Keratinocyte (primary cell): Measurements from ENCODE around the gene PSRC1. TPM values are rescaled to one million over a fixed set of nuclear protein-coding genes. Genes with fewer than 3 reads are reported as not detected.

Experiments used
- DNase-seq: peaks from one replicate; pipeline ENCODE4 v3.0.0-alpha.2; 2011; ENCODE audit warnings: low read depth, missing footprints, low spot score
- FAIRE-seq: peaks from 2 replicates; lab custom pipeline; 2011; peaks lifted over from hg19 to GRCh38; lab: Jason Lieb, UNC
- H2AFZ ChIP-seq: 2 replicates; pipeline ENCODE4 v1.6.0; 2012; ENCODE audit warnings: low read length, control low read depth, inconsistent platforms; ENCODE audit not compliant: control insufficient read depth
- H3K27ac ChIP-seq: 2 replicates; pipeline ENCODE4 v1.5.1; 2011; ENCODE audit warnings: low read length; ENCODE audit not compliant: control insufficient read depth, insufficient read depth
- H3K27me3 ChIP-seq: 3 replicates; pipeline ENCODE4 v1.6.0; 2011; ENCODE audit warnings: low read length; ENCODE audit not compliant: control insufficient read depth, insufficient read depth; ENCODE audit errors: extremely low read depth
- H3K36me3 ChIP-seq, 2 experiments: 2 replicates in 1 of 2; 3 replicates in 1 of 2; pipeline ENCODE4 v1.5.1; 2011; ENCODE audit warnings: low read length in 2 of 2, mild to moderate bottlenecking in 1 of 2; ENCODE audit not compliant: control insufficient read depth in 2 of 2, insufficient read depth in 2 of 2; ENCODE audit errors: extremely low read depth in 1 of 2
- H3K4me1 ChIP-seq: 3 replicates; pipeline ENCODE4 v1.5.1; 2011; ENCODE audit warnings: low read length; ENCODE audit not compliant: control insufficient read depth, insufficient read depth; ENCODE audit errors: extremely low read depth
- H3K4me2 ChIP-seq: 3 replicates; pipeline ENCODE4 v1.6.0; 2011; ENCODE audit warnings: low read depth, low read length; ENCODE audit not compliant: control insufficient read depth, insufficient read depth; ENCODE audit errors: extremely low read depth
- H3K4me3 ChIP-seq, 3 experiments: fragments of 200-600 bp in 1 of 3; sonication (generic) in 1 of 3; 2 replicates in 2 of 3; 3 replicates in 1 of 3; pipeline ENCODE4 v1.5.1; 2011 to 2016; ENCODE audit warnings: low read length in 3 of 3, mild to moderate bottlenecking in 3 of 3, control low read depth in 2 of 3, inconsistent platforms in 1 of 3, low read depth in 1 of 3, mixed read lengths in 1 of 3, mixed run types in 1 of 3, moderate library complexity in 1 of 3; ENCODE audit not compliant: control insufficient read depth in 2 of 3, insufficient read depth in 2 of 3; ENCODE audit errors: extremely low read depth in 1 of 3
- H3K79me2 ChIP-seq: 2 replicates; pipeline ENCODE4 v1.6.0; 2012; ENCODE audit warnings: low read length; ENCODE audit not compliant: control insufficient read depth, insufficient read depth
- H3K9ac ChIP-seq: 3 replicates; pipeline ENCODE4 v1.6.0; 2011; ENCODE audit warnings: low read length; ENCODE audit not compliant: control insufficient read depth, insufficient read depth; ENCODE audit errors: extremely low read depth
- H3K9me1 ChIP-seq: 3 replicates; pipeline ENCODE4 v1.6.0; 2011; ENCODE audit warnings: low read length; ENCODE audit not compliant: control insufficient read depth, insufficient read depth; ENCODE audit errors: extremely low read depth
- H3K9me3 ChIP-seq: 2 replicates; pipeline ENCODE4 v1.5.1; 2012; ENCODE audit warnings: low read depth, low read length; ENCODE audit not compliant: control insufficient read depth
- H4K20me1 ChIP-seq: 3 replicates; pipeline ENCODE4 v1.6.0; 2011; ENCODE audit warnings: low read length; ENCODE audit not compliant: control insufficient read depth, insufficient read depth; ENCODE audit errors: extremely low read depth
- CTCF ChIP-seq, 3 experiments: IDR thresholded peaks in 1 of 3; conservative IDR thresholded peaks in 1 of 3; optimal IDR thresholded peaks in 1 of 3; 2 replicates in 2 of 3; 3 replicates in 1 of 3; pipeline versions ENCODE3 to v1.5.1; 2011; ENCODE audit warnings: low read length in 3 of 3, mild to moderate bottlenecking in 3 of 3, moderate library complexity in 2 of 3, control low read depth in 1 of 3, inconsistent platforms in 1 of 3; ENCODE audit not compliant: insufficient read depth in 2 of 3; ENCODE audit errors: extremely low read depth in 1 of 3
- EZH2 ChIP-seq: IDR thresholded peaks from one replicate; pipeline ENCODE4 v1.6.1; 2012; ENCODE audit warnings: inconsistent platforms, mild to moderate bottlenecking, low read length, moderate library complexity
- dilution Hi-C: fragments of 300-500 bp; cut with MboI; formaldehyde crosslinking; loops from one replicate; pipeline ENCODE4 v1.7.0; 2020; ENCODE audit warnings: low sequenced_read_pairs; ENCODE audit not compliant: extremely low pct_ligation_motif_present
- polyA plus RNA-seq, 5 experiments: library from polyadenylated mRNA; depleted of rRNA in 3 of 5; stranded (reverse) in 3 of 5; stranded (forward) in 1 of 5; unstranded in 1 of 5; fragments of >200 nt; gene quantifications; 1 replicate in 1 of 5; 2 replicates in 3 of 5; 3 replicates in 1 of 5; pipeline versions ENCODE4 v1.2.1 to v1.2.3, GENCODE V29; 2011 to 2012; ENCODE audit warnings: missing spikeins in 2 of 5, low read depth in 1 of 5, low replicate concordance in 1 of 5

The PSRC1 gene
- polyA plus RNA-seq, 1 donor (not counting 4 experiments of a cell fraction or from before 2014, with no cell fraction given): 10.2 TPM

GRCh38 chr1:109265741-109266330, 17.1 kb downstream of the PSRC1 start:
- H4K20me1 ChIP-seq: no peaks in the 10 kb centered on the region
- DNase-seq: no peak
- no peaks in the 10 kb centered on the region for H3K27me3 ChIP-seq
- no peak for FAIRE-seq
- H2AFZ ChIP-seq: no peak overlapping the region
- H3K4me3 ChIP-seq: no peak overlapping the region
- no peaks in the 10 kb centered on the region for H3K79me2 ChIP-seq
- H3K9me1 ChIP-seq: no peaks in the 10 kb centered on the region
- peaks cover 14 to 18% of the 10 kb centered on the region in 2 experiments for H3K36me3 ChIP-seq
- peaks cover 23% of the 10 kb centered on the region for H3K4me1 ChIP-seq
- no peak overlapping the region for H3K27ac ChIP-seq
- dilution Hi-C loops: no loop called here
- no peak overlapping the region for H3K4me2 ChIP-seq
- no peak overlapping the region for H3K9ac ChIP-seq
- H3K9me3 ChIP-seq: no peaks in the 10 kb centered on the region
- no peak for TF ChIP-seq EZH2
- TF ChIP-seq CTCF (optimal IDR thresholded peaks at IDR 0.05 in 1 of 3, IDR thresholded peaks at IDR 0.05 in 1 of 3, conservative IDR thresholded peaks at IDR 0.05 in 1 of 3; ENCODE audit: extremely low read depth in 1 of 3, insufficient read depth in 2 of 3, low read length in 3 of 3): no peak

- H3K9me3 ChIP-seq: no peaks in the 10 kb centered on the region
- no peak for FAIRE-seq
- no peaks in the 10 kb centered on the region for H3K27me3 ChIP-seq
- dilution Hi-C loops: no loop called here
- peaks cover 12 to 18% of the 10 kb centered on the region in 2 experiments for H3K36me3 ChIP-seq
- no peak overlapping the region for H3K4me3 ChIP-seq
- H3K9ac ChIP-seq: no peak overlapping the region
- H3K79me2 ChIP-seq: no peaks in the 10 kb centered on the region
- TF ChIP-seq EZH2: no peak
- no peak for TF ChIP-seq CTCF (optimal IDR thresholded peaks at IDR 0.05 in 1 of 3, IDR thresholded peaks at IDR 0.05 in 1 of 3, conservative IDR thresholded peaks at IDR 0.05 in 1 of 3; ENCODE audit: extremely low read depth in 1 of 3, insufficient read depth in 2 of 3, low read length in 3 of 3)
- no peak overlapping the region for H3K4me2 ChIP-seq
- peaks cover 23% of the 10 kb centered on the region for H3K4me1 ChIP-seq
- no peaks in the 10 kb centered on the region for H4K20me1 ChIP-seq
- no peak overlapping the region for H3K27ac ChIP-seq
- no peak overlapping the region for H2AFZ ChIP-seq
- no peaks in the 10 kb centered on the region for H3K9me1 ChIP-seq
- DNase-seq: no peak
Observed at GRCh38 chr1:109265016-109265415, 17.9 kb downstream of the PSRC1 start.
